Liver (tissue), 9 donors: ENCODE results near the gene RAP1GAP2. TPM values are rescaled to one million over a fixed set of nuclear protein-coding genes. Genes with fewer than 3 reads are reported as not detected.

Experiments used
- DNase-seq: peaks from one replicate; pipeline ENCODE4 v3.0.0-alpha.2; 2017; ENCODE audit warnings: low spot score
- H3K27ac ChIP-seq, 2 donors: one replicate each; pipeline ENCODE4 v1.7.0; 2013; ENCODE audit warnings: inconsistent platforms in 2 of 2, low read length in 2 of 2, control low read depth in 1 of 2, low read depth in 1 of 2, mild to moderate bottlenecking in 1 of 2
- H3K27me3 ChIP-seq, 4 donors: one replicate each; pipeline versions ENCODE4 v1.6.1 to v1.7.0; 2013; ENCODE audit warnings: low read length in 3 of 4, inconsistent platforms in 1 of 4, mild to moderate bottlenecking in 1 of 4, moderate library complexity in 1 of 4; ENCODE audit not compliant: control insufficient read depth in 4 of 4, insufficient read depth in 4 of 4
- H3K36me3 ChIP-seq, 4 donors: one replicate each; pipeline versions ENCODE4 v1.6.1 to v1.7.0; 2013; ENCODE audit warnings: low read length in 3 of 4, mild to moderate bottlenecking in 3 of 4, low read depth in 1 of 4, moderate library complexity in 1 of 4; ENCODE audit not compliant: control insufficient read depth in 4 of 4, insufficient read depth in 3 of 4
- H3K4me1 ChIP-seq, 4 donors: one replicate each; pipeline versions ENCODE4 v1.6.1 to v1.7.0; 2013; ENCODE audit warnings: low read length in 3 of 4, mild to moderate bottlenecking in 3 of 4, moderate library complexity in 1 of 4; ENCODE audit not compliant: control insufficient read depth in 4 of 4, insufficient read depth in 4 of 4
- H3K4me3 ChIP-seq, 3 donors: one replicate each; pipeline versions ENCODE4 v1.6.1 to v1.7.0; 2013; ENCODE audit warnings: low read length in 3 of 3, control low read depth in 1 of 3, low read depth in 1 of 3, mild to moderate bottlenecking in 1 of 3
- H3K9ac ChIP-seq, 2 donors: one replicate each; pipeline ENCODE4 v1.7.0; 2013; ENCODE audit warnings: low read length in 2 of 2, mild to moderate bottlenecking in 2 of 2, moderate library complexity in 2 of 2, control low read depth in 1 of 2, low read depth in 1 of 2
- H3K9me3 ChIP-seq, 4 donors: one replicate each; pipeline versions ENCODE4 v1.6.1 to v1.7.0; 2013; ENCODE audit warnings: low read length in 3 of 4; ENCODE audit not compliant: control insufficient read depth in 4 of 4
- ATF3 ChIP-seq: IDR thresholded peaks from 2 replicates; pipeline ENCODE4 v1.6.1; 2016; ENCODE audit warnings: antibody characterized with exemption
- CTCF ChIP-seq: fragments of 150-350 bp; IDR thresholded peaks from 2 replicates; pipeline ENCODE4 v1.5.1; 2017; ENCODE audit warnings: improper control_type of control experiment, low read depth, low read length; ENCODE audit not compliant: missing input control
- EGR1 ChIP-seq, 2 donors: IDR thresholded peaks; 2 replicates each; pipeline ENCODE4 v1.6.1; 2016 to 2018; ENCODE audit warnings: antibody characterized with exemption in 2 of 2, low read depth in 2 of 2
- FOXA1 ChIP-seq: IDR thresholded peaks from 2 replicates; pipeline ENCODE4 v1.6.1; 2016; ENCODE audit warnings: antibody characterized with exemption
- FOXA2 ChIP-seq: IDR thresholded peaks from 2 replicates; pipeline ENCODE4 v1.6.1; 2016; ENCODE audit warnings: antibody characterized with exemption
- GABPA ChIP-seq, 2 donors: IDR thresholded peaks in 1 of 2; conservative IDR thresholded peaks in 1 of 2; 2 replicates each; pipeline ENCODE4 v1.6.1; 2016; ENCODE audit warnings: antibody characterized with exemption in 2 of 2, mild to moderate bottlenecking in 1 of 2, moderate library complexity in 1 of 2
- HNF4A ChIP-seq, 2 donors: conservative IDR thresholded peaks; 2 replicates each; pipeline ENCODE4 v1.6.1; 2016; ENCODE audit warnings: antibody characterized with exemption in 2 of 2, mild to moderate bottlenecking in 2 of 2
- HNF4G ChIP-seq: IDR thresholded peaks from 2 replicates; pipeline ENCODE4 v1.6.1; 2016; ENCODE audit warnings: antibody characterized with exemption
- JUND ChIP-seq, 2 donors: IDR thresholded peaks; 2 replicates each; pipeline ENCODE4 v1.6.1; 2016; ENCODE audit warnings: antibody characterized with exemption in 2 of 2
- NR2F2 ChIP-seq: IDR thresholded peaks from 2 replicates; pipeline ENCODE4 v1.6.1; 2016; ENCODE audit warnings: antibody characterized with exemption
- RAD21 ChIP-seq, 2 donors: IDR thresholded peaks; 2 replicates each; pipeline ENCODE4 v1.6.1; 2016; ENCODE audit warnings: antibody characterized with exemption in 2 of 2, mild to moderate bottlenecking in 2 of 2
- REST ChIP-seq: IDR thresholded peaks from 2 replicates; pipeline ENCODE4 v1.6.1; 2016; ENCODE audit warnings: antibody characterized with exemption, mild to moderate bottlenecking
- RXRA ChIP-seq, 2 donors: IDR thresholded peaks; 2 replicates each; pipeline ENCODE4 v1.6.1; 2017 to 2018; ENCODE audit warnings: antibody characterized with exemption in 2 of 2, mild to moderate bottlenecking in 1 of 2
- SP1 ChIP-seq: IDR thresholded peaks from 2 replicates; pipeline ENCODE4 v1.6.1; 2018; ENCODE audit warnings: antibody characterized with exemption, mild to moderate bottlenecking
- YY1 ChIP-seq: IDR thresholded peaks from 2 replicates; pipeline ENCODE4 v1.6.1; 2016; ENCODE audit warnings: antibody characterized with exemption, mild to moderate bottlenecking
- ZBTB33 ChIP-seq: IDR thresholded peaks from 2 replicates; pipeline ENCODE4 v1.6.1; 2016; ENCODE audit warnings: antibody characterized with exemption
- WGBS: extraction: QIAGEN DNeasy Blood & Tissue Kit; methylation state at CpG from one replicate; pipeline ENCODE4 v1.1.7; 2013; 5-methylcytosine and 5-hydroxymethylcytosine counted together
- polyA plus RNA-seq, 2 donors: library from polyadenylated mRNA; stranded (reverse) in 1 of 2; unstranded in 1 of 2; fragments of 200-250 nt in 1 of 2; fragments of >200 nt in 1 of 2; fragmentation: Nextera tagmentation in 1 of 2; extraction: Ambion mirVana in 1 of 2; gene quantifications; one replicate each; pipeline versions ENCODE4 v1.2.1 to v1.2.3, GENCODE V29; 2013 to 2015
- total RNA-seq, 2 donors: library from RNA; depleted of rRNA; stranded (reverse); fragments of >200 nt; gene quantifications; one replicate each; pipeline ENCODE4 v1.2.3, GENCODE V29; 2014
- TF ChIP-seq, protein P1 (sequence below): IDR thresholded peaks from 2 replicates; pipeline ENCODE4 v1.6.1; 2016; ENCODE audit warnings: antibody characterized with exemption
- donor health status: healthy.
- donor health status: healthy.
- donor health status: healthy.
- donor health status: healthy.
- donor health status: healthy.

The RAP1GAP2 gene
- total and polyA plus RNA-seq, 4 donors = 0.56 to 1.7 (median 1.1) TPM

DNA sequence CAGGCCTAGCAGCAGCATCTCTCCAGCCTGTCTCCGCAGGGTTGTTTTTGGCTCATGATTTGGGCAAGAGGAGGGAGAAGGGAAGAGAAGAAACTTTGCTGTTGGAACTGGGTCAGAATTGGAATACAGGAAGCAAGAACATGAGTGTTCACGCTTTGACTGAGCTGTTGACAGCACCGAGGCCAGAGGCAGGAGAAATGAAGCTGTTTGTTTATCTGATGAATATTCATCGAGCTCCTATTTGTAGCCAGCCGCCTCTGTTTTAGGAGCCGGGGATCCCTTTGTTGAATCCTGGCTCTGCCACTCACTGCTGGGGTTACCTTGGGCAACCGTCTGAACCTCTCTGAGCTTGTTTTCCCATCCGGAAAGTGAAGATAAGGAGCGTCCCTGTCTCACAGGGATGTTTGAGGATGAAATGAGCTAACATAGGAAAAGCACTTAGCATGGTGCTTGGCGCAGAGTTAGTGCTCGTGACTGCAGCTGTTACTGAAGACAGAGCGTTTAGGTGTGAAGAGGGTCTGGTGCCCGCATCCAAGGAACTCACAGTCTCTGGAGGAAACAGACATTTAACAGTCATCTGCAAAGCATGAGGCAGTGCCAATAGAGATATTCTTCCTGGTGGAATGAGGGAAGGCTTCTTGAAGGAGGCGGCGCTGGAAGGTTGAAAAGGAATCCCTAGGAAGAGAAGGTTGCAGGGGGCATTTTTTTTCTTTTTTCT, 29.2 kb downstream of the RAP1GAP2 start:
- no peak overlapping the region for H3K4me3 ChIP-seq
- no peaks in the 10 kb centered on the region for H3K36me3 ChIP-seq
- no peaks in the 10 kb centered on the region for H3K9me3 ChIP-seq
- no peak overlapping the region for H3K27ac ChIP-seq
- H3K9ac ChIP-seq = no peak overlapping the region
- 74% methylated on average over 15 of the region's 15 CpGs for WGBS
- H3K4me1 ChIP-seq = peaks cover 0 to 2% (median 0%) of the 10 kb centered on the region in 4 donors
- no peaks in the 10 kb centered on the region for H3K27me3 ChIP-seq
- DNase-seq = no peak
- TF ChIP-seq NR2F2 (no peak), RAD21 (IDR thresholded peaks at IDR 0.05) (no peak), RXRA (IDR thresholded peaks at IDR 0.05) (no peak), ZBTB33 (no peak), FOXA2 (no peak), YY1 (no peak), GABPA (IDR thresholded peaks at IDR 0.05 in 1 of 2, conservative IDR thresholded peaks at IDR 0.05 in 1 of 2) (no peak), JUND (IDR thresholded peaks at IDR 0.05) (no peak), SP1 (no peak)

DNA sequence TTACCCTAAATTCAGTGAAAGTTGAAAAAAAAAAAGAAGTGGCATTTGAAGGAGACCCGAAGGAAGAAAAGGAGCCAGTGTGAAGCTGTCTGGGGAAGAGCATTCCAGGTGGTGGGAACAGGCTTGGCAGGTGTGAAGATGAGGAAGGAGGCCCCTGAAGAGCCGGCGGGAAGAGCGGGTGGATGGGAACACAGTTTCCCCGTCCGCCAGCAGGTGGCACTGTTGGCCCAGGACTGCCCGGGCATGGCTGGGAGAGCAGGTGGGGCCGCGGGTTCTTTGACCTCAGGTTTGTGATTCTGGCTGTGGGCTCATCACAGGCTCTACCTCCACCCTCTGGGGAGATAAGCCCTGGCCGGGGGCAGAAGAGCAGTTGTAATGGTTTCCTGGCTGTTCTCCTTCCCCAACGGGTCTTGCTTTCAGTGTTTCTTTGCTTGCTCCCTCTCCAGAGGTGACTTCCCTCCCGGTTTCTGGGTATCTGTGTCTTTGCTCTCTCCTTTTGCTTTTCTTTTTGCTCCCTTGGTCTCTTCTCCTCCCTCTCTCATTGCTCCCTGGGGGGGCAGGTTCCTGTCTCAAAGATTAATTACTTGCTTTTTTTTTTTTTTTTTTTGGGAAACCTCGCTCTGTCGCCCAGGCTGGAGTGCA, 32.3 kb downstream of the RAP1GAP2 start:
- peaks cover 0 to 2% (median 0%) of the 10 kb centered on the region in 4 donors for H3K4me1 ChIP-seq
- H3K9ac ChIP-seq = no peak overlapping the region
- H3K27me3 ChIP-seq = no peaks in the 10 kb centered on the region
- no peaks in the 10 kb centered on the region for H3K9me3 ChIP-seq
- peak; percentile 85 for DNase-seq
- H3K27ac ChIP-seq = no peak overlapping the region
- WGBS = 20% methylated on average over 14 of the region's 14 CpGs
- no peak overlapping the region for H3K4me3 ChIP-seq
- TF ChIP-seq ATF3 (no peak), NR2F2 (no peak), JUND (IDR thresholded peaks at IDR 0.05) (no peak), ZBTB33 (no peak), GABPA (IDR thresholded peaks at IDR 0.05 in 1 of 2, conservative IDR thresholded peaks at IDR 0.05 in 1 of 2) (no peak), RXRA (IDR thresholded peaks at IDR 0.05) (peak; percentile 68 to 86), FOXA2 (no peak), EGR1 (IDR thresholded peaks at IDR 0.05; ENCODE audit: low read depth in 2 of 2) (no peak), REST (no peak), CTCF (peak; percentile 86), SP1 (no peak), HNF4G (no peak), FOXA1 (no peak), RAD21 (IDR thresholded peaks at IDR 0.05) (peak; percentile 84 to 92), YY1 (no peak), HNF4A (conservative IDR thresholded peaks at IDR 0.05) (no peak)
- TF ChIP-seq, protein P1, sequence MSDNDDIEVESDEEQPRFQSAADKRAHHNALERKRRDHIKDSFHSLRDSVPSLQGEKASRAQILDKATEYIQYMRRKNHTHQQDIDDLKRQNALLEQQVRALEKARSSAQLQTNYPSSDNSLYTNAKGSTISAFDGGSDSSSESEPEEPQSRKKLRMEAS = no peak
- H3K36me3 ChIP-seq = no peaks in the 10 kb centered on the region
